HG03039 (cell line): ENCODE results near the gene EHBP1.
"Not testable (repeated sequence)": the region's sequence is repeated elsewhere in the genome, so short reads cannot be mapped to it uniquely, and the experiment has no call there.

Experiments used
- ATAC-seq: cut with Tn5 transposase; IDR thresholded peaks from one replicate; pipeline ENCODE4 v1.9.1; 2021; ENCODE audit warnings: mild to moderate bottlenecking, moderate library complexity; ENCODE audit not compliant: unreplicated experiment

Gene EHBP1

DNA sequence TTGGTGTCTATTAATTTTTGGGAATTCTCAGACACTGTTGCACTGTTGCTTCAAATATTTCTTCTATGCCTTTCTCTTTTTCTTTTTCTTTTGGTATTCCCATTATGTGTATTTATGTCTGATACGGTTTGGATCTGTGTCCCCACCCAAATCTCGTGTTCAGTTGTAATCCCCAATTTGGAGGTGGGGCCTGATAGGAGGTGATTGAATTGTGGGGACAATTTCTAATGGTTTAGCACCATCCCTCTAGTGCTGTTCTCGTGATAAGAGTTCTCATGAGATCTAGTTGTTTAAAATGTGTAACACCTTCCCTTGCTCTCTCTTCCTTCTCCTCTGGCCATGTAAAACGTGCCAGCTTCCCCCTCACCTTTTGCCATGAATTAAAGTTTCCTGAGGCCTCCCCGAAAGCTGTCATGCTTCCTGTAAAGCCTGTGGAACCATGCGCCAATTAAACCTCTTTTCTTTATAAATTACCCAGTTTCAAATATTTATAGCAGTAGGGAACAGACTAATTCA is 26.8 kb downstream of the EHBP1 start:
- ATAC-seq, result no peak

DNA sequence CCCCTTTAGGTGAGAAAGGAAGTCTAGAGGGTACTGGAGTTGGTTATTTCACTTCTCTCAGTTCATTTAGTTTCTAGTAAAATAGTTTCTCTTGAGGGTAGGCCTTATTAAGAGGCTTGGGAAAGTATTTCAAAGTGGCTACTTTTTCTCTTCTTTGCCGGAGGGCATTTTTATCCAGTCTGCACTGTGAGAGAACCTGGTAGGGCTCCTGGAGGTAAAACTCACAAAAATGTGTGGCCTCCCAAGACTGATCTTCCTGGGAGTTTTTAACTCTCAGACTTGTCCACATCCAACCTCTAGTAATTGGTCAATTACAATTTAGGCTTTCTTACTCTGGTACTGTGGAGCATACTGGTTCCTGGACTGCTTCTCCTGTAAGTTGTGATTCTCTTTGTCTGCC is 28.0 kb downstream of the EHBP1 start:
- ATAC-seq, result no peak

DNA sequence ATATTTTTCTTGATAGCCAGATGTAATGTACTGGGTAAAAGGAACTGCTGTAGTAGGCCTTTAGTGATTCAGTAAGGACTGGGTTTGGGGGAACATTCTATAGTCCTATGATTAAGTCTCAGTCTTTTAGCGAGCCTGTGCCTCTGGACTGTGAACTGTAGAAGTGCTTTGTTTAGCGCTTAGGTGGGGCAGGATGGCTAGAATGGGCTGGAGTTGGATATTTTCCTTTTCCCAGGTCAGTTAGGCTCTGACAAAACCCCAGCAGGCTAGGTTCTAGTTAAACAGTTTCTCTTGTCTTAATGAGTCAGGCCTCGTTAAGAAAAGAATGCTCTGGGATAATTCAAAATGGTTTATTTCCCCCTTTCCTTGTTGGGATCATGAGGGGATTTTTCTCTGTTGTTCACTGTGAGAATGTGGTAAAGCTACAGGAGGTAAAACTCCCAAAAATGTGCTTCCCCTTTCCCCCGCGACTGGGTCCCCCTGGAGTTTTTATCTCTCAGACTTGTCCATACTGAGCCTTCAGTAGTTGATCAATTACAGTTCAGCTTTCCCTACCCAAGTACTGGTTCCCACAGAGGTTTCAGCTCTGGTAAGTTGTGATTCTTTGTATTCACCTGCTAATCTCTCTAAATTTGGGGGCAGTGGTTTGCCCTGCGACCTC is 31.5 kb downstream of the EHBP1 start:
- ATAC-seq, result no peak

DNA sequence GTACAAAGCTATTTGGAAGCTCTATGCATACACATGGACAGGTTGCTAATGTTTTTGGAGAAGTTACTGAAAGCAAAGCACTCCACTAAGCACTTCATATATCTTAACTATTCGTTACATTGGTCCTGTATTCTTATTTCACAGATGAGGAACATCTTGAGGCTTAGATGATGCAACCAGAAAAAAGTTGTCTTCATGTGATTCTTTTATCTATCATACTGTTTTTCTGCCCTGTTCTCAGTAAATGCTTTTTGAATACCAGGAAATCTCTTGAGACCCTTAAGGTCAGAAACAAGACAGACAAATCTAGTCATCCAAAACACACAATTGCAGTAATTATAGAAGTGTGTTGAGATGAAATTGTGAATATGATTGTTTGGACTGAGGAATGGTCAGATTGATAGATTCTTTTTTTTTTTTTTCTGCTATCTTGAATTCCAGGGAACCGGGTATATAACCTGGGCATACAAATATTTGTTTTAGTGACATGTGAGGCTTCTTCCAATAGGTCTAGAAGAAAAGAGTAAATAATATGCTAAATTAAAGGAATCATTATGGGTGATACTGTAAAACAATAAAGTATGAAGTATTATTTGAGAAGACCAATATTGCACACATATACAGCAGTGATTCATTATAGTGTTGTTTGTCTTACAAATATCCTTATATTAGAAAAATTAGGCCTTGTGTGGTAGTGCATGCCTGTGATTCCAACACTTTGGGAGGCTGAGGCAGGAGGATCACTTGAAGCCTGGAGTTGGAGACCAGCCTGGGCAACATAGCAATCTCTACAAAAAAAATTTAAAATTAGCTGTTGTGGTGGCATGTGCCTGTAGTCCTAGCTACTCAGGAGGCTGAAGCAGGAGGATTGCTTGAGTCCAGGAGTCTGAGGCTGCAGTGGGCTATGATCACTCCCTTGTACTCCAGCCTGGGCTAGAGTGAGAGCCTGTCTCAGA is 33.7 kb downstream of the EHBP1 start:
- no peak for ATAC-seq

DNA sequence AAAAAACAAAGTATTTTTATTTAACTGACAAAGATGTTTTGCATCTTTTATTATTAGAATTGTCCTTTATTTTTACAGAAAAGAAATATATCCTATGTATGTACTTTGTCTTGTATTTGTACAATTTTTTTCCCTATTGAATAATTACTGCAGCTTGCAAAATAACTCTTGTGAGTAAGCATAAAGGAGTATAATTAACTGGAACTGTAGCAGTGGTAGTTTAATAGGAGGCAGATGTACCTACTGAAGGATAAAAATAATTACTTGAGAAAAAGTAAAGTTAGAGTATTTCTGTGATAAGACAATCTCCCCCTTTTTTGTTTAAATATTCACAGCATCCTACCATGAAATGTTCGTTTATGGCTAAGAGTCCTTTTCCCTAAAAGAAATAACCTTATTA is 34.7 kb downstream of the EHBP1 start:
- no peak for ATAC-seq

DNA sequence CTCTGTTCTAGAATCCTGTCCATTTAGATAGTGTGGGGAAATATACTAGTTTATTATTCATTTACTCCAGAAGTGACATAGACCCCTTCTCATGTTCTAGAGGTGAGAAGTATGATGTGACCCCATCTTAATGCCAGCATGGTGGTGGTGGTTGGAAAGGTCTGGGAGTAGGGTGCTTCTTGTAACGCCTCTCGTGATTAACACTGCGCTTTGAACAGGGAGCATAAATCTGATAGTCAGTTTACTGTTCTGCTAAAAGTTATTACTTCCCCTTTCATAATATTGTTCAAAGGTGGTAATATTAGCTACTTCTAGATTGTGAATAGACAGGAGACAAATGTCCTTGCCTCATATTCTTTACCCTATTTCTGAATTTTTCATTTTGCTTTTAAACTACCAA is 35.6 kb downstream of the EHBP1 start:
- no peak for ATAC-seq

DNA sequence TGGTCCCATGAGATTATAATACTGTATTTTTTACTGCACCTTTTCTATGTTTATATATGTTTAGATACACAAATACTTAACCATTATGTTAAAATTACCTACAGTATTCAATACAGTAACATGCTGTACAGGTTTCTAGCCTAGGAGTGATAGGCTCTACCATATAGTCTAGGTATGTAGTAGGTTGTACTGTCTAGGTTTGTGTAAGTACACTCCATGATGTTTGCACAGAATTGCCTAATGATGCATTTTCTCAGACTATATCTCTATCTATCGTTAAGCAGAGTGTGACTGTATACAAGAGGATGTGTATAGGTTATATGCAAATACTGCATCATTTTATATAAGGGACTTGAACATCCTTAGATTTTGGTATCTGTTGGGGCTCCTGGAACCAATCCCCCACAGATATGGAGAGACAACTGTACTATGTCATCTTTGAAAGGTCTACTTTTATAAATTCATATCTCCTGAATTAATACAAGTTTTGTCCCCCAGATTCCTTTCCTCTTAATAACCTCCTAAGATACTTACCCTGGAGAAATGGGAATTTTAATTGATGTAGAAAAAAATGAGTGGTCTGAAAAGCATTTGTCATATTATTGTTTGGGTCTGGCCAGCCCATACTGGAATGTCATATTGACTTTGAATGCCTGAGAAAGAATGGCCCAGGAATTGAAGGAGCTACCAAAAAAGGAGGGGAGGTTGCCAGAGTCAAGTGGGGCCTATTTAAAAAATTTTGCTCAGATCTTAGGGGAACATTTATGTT is 36.6 kb downstream of the EHBP1 start:
- no peak for ATAC-seq

DNA sequence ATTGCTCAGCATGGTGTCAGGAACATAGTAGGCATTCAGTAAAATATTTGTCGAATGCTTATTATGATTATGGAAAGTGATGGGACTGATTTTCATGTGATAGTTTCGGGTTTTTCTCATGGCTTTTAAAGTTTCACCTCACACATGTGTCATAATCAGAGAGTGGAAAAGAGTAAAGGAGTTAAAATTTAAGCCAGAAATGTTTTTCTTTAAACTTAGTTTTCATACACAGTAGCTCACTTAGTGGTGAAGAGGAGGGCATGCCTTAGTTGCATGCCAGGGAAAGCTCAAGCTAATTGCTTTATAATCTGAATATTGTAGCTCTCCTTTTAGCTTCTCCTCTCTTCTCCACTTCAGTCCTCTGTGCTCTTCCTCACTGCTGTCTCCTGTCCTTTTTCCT is 38.0 kb downstream of the EHBP1 start:
- no peak for ATAC-seq

DNA sequence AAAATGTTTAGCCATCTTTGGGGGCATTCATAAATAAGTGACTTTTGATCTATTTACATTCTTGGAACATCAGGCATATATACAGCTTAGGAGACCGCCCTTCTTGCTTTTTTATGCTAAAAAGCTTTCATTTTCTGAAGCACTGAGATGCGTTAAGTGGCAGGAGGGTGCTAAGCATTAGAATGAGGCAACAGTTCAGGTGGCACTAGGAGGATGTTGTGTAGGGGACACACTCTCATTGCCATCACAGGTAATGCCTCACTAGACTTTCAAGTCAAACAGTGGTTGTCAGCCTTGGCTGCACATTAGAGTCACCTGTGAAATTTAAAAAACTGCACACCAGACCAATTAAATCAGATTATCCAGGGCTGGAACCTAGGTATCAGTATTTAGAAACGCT is 39.1 kb downstream of the EHBP1 start:
- ATAC-seq, result no peak

DNA sequence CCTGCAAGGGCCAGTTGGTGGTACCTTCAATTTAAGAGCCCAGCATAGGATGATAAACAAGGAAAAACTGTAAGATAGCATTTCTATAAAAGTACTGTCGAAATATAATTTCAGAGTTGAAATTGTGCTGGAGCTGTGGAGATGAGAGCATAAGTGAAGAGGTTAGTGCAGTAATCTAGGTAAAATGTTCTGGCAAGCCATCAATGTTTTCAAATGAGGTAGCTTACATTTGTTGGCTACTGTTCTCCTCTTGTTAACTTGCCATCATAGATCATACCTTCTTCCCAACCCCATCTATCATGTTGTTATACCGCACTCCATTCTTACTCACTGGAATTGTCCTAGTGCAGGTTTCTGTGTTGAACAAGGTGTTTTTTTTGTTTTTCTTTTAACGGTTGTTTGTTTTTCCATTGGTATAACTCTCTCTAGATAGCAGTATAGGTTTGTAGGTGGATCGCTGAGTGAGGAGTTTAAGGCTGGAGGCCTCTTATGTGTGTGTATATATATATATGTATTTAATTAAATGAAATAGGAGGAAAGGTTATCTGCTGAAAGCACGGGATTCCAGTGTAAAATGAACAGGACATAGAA is 40.5 kb downstream of the EHBP1 start:
- no peak for ATAC-seq

DNA sequence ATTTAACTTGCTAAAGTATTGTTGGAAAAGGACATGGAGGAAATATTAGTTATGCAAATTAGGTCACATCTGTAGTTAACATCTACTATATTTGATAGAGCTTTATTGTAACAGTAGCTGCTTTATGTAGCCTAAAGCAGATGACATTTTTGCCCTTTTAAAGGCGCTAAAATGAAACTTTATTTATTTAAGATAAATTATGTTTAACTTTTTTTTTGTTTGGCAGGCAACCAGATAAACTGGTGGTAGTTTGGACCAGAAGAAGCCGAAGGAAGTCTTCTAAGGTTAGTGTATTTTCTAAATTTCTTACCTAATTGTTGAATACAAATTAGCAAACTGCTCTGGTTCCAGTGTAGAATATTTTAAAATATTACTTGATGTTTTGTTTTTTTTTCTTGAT is 41.7 kb downstream of the EHBP1 start:
- no peak for ATAC-seq

DNA sequence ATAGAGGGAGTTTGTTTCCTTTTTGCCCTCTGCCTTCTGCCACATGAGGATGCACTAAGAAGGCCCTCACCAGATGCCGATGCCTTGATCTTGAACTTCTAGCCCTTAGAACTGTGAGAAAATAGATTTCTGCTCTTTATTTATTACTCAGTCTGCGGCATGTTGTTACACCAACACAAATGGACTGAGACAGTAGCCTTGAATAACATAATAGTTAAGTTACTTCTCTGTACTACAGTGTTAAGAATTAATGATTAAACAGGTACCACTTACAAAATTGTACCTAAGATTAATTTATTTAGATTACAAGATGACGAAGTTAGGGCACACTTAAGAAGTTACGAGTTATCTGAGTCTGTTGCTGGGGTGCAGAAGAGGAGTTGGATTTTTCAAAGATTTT is 42.4 kb downstream of the EHBP1 start:
- no peak for ATAC-seq

DNA sequence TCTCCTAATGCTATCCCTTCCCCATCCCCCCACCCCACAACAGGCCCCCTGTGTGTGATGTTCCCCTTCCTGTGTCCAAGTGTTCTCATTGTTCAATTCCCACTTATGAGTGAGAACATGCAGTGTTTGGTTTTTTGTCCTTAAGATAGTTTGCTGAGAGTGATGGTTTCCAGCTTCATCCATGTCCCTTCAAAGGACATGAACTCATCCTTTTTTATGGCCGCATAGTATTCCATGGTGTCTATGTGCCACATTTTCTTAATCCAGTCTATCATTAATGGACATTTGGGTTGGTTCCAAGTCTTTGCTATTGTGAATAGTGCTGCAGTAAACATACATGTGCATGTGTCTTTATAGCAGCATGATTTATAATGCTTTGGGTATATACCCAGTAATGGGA is 43.6 kb downstream of the EHBP1 start:
- not testable (repeated sequence) for ATAC-seq

DNA sequence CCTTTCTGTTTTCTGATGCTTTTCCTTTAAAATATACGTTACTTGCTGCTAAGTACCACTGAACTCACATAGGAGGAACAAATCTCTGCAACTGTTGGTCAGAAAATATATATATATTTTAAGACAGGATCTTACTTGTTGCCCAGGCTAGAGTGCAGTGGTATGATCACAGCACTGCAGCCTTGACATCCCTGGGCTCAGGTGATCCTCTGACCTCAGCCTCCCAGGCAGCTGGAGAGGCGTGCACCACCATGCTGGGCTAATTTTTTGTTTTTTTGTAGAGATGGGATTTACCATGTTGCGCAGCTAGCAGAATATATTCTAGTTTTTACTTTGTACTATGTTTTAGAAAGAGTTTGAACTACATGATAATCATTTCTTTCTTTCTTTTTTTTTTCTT is 51.5 kb downstream of the EHBP1 start:
- ATAC-seq, result no peak

DNA sequence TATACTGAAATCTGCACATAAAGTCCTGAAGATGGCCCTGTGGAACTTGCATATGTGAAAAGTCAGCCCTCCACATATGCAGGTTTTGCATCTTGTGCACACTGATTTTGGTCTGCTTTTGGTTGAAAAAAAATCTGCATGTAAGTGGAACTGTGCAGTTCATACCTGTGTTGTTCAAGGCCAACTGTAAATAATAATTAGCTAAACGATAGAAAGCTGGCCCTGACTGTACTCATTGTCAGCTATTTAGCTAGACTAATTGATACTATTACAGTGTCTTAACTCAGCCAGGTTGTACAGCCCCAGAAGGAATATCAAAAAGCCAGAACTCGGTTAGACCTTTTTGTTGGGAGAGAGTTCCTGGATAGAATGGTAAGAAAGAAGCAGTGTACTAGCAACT is 54.5 kb downstream of the EHBP1 start:
- ATAC-seq, result no peak

DNA sequence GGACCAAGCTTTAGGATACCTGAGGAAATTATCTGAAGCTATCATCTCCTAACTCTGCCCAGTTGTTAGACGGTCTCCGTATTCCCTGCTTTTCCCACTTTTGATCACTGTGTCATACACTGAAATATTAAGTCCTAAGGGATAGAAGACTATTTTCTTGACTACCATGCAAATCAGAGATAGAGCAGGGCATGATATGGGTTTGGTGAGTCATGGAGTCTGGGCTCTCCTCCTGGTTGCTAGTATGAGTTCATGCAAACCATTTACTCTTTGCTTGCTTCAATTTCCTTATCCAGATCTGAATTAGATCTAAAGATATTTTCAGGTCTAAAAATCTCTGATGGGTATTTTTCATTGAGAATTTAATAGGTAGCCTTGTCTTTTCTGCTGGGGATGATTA is 55.0 kb downstream of the EHBP1 start:
- no peak for ATAC-seq

DNA sequence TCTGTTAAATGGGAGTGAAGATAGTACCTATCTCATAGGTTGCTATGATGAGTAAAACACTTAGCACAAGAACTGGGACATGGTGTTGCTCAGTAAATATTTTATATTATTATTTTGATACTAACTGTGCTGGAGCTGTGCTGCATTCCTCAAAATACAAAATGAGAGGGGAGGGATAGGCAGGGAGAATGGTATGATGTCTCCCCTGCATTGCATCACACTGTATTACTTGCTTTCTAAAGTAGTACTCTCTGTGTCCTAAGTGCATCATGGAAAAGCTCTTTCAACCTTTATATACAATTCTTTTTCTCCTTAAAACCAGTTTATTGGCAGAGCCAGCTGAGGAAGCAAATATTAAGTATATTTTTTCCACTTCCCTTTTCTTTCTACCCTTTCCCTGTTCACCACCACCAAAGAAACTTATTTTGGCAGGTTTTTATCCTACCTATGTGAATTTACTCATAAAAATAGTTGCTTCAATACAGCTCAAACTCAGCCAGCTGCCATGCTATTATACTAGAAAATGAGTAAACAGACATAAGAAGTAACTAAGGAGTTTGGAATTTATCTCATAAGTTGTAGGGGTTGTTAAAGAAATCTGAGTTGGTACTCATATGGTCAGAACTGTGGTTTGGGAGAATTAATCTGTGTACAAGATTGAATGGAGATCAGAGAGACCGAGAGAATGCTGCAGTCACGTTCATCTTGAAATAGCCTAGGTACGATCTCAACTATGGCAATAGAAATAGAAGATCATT is 60.3 kb downstream of the EHBP1 start:
- ATAC-seq, result no peak

DNA sequence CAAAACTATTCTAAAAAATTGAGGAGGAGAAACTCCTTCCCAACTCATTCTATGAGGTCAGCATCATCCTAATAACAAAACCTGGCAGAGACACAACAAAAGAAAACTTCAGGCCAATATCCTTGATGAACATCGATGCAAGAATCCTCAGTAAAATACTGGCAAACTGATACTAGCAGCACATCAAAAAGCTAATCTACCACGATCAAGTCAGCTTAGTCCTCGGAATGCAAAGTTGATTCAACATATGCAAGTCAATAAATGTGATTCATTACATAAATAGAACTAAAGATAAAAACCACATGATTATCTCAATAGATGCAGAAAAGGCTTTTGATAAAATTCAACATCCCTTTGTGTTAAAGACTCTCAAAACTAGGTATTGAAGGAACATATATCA is 63.1 kb downstream of the EHBP1 start:
- ATAC-seq, result no peak

DNA sequence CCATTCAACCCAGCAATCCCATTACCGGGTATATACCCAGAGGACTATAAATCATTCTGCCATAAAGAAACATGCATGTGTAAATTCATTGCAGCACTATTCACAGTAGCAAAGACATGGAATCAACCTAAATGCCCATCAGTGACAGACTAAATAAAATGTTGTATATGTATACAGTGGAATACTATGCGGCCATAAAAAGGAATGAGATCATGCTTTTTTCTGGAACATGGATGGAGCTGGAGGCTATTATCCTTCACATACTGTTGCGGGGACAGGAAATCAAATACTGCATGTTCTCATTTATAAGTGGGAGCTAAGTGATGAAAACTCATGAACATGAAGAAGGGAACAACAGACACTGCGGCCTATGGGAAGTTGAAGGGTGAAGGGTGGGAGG is 65.1 kb downstream of the EHBP1 start:
- no peak for ATAC-seq
